Panc1 (cell line): ENCODE results near the gene TRMT61A. TPM values are rescaled to one million over a fixed set of nuclear protein-coding genes. Genes with fewer than 3 reads are reported as not detected.

ENCODE experiments used
- ATAC-seq: fragments of 200-7000 bp; cut with Tn5 transposase; 2 replicates; pipeline ENCODE4 v1.9.1; 2020; ENCODE audit warnings: mild to moderate bottlenecking, moderate library complexity
- BruUV-seq: library from RNA; stranded (reverse); fragments of 400-500 nt; replicated peaks from 2 replicates; lab custom pipeline; 2021; lab: Mats Ljungman, UMichigan
- CTCF ChIA-PET: fragments of 300-600 bp; sonication (Branson Sonifier 250); formaldehyde crosslinking; loops from one replicate; lab custom pipeline; 2022; ENCODE audit warnings: antibody characterized with exemption; lab: Charles Lee
- POLR2A ChIA-PET: fragments of 300-600 bp; sonication (Branson Sonifier 250); formaldehyde crosslinking; loops from one replicate; lab custom pipeline; 2022; ENCODE audit warnings: antibody characterized with exemption; lab: Charles Lee
- DNase-seq: peaks from one replicate; pipeline ENCODE4 v3.0.0-alpha.2; 2010; ENCODE audit warnings: low read depth, low spot score
- H3K27ac ChIP-seq: 2 replicates; pipeline ENCODE4 v1.5.1; 2011; ENCODE audit warnings: mild to moderate bottlenecking, low read length, inconsistent platforms
- H3K27me3 ChIP-seq: fragments of 200-500 bp; sonication (Bioruptor generic); 2 replicates; pipeline ENCODE4 v1.6.0; 2014; ENCODE audit warnings: low read length, inconsistent platforms; ENCODE audit not compliant: control insufficient read depth, insufficient read depth
- H3K36me3 ChIP-seq: fragments of 200-500 bp; sonication (Bioruptor generic); 2 replicates; pipeline ENCODE4 v1.5.1; 2014; ENCODE audit warnings: inconsistent platforms, mild to moderate bottlenecking, low read length, moderate library complexity; ENCODE audit not compliant: control insufficient read depth, insufficient read depth
- H3K4me1 ChIP-seq: 2 replicates; pipeline ENCODE4 v1.5.1; 2011; ENCODE audit warnings: inconsistent platforms, mild to moderate bottlenecking, low read length, moderate library complexity; ENCODE audit not compliant: control insufficient read depth, insufficient read depth
- H3K4me3 ChIP-seq, 2 experiments: 2 replicates each; pipeline ENCODE4 v1.5.1; 2011 to 2012; ENCODE audit warnings: low read depth in 2 of 2, low read length in 2 of 2, mild to moderate bottlenecking in 2 of 2, inconsistent platforms in 1 of 2, moderate library complexity in 1 of 2
- H3K9me3 ChIP-seq: fragments of 200-500 bp; sonication (Bioruptor generic); 2 replicates; pipeline ENCODE4 v1.5.1; 2014; ENCODE audit warnings: low read depth, mild to moderate bottlenecking, inconsistent platforms, low read length, moderate library complexity; ENCODE audit not compliant: control insufficient read depth, insufficient read depth
- CTCF ChIP-seq: fragments of 450-650 bp; IDR thresholded peaks from 2 replicates; pipeline ENCODE4 v1.5.1; 2017; ENCODE audit warnings: mild to moderate bottlenecking
- POLR2AphosphoS5 ChIP-seq: IDR thresholded peaks from 2 replicates; pipeline ENCODE4 v1.6.1; 2012; ENCODE audit warnings: mild to moderate bottlenecking, low read depth, low read length, moderate library complexity
- REST ChIP-seq, 2 experiments: IDR thresholded peaks; 2 replicates each; pipeline ENCODE4 v1.6.1; 2011 to 2012; ENCODE audit warnings: low read depth in 2 of 2, control low read depth in 1 of 2, low read length in 1 of 2, mild to moderate bottlenecking in 1 of 2, moderate library complexity in 1 of 2; ENCODE audit not compliant: insufficient read depth in 1 of 2
- SIN3A ChIP-seq: IDR thresholded peaks from 2 replicates; pipeline ENCODE4 v1.6.1; 2012; ENCODE audit warnings: low read depth, mild to moderate bottlenecking, low read length, moderate library complexity, borderline replicate concordance; ENCODE audit not compliant: insufficient read depth
- TCF7L2 ChIP-seq: IDR thresholded peaks from 2 replicates; pipeline ENCODE4 v1.6.1; 2011; ENCODE audit warnings: mild to moderate bottlenecking, low read depth, low read length, inconsistent platforms
- in situ Hi-C: cut with HindIII; loops from 2 replicates; pipeline ENCODE4 v1.10.0; 2016; ENCODE audit warnings: low sequenced_read_pairs, low pct_unique_long_range_greater_than_20kb
- intact Hi-C: fragments of 100-400 bp; cut with micrococcal nuclease; formaldehyde crosslinking; loops from one replicate; pipeline ENCODE4 v1.10.0; 2022; ENCODE audit not compliant: unreplicated experiment
- total RNA-seq: library from RNA; stranded (reverse); gene quantifications from one replicate; pipeline ENCODE4 v1.2.1, GENCODE V29; 2021; ENCODE audit not compliant: unreplicated experiment

Gene TRMT61A
- total RNA-seq, 1 experiment from 2014 or later, result 22.9 TPM

- ChIA-PET POLR2A (no interaction called here), CTCF (no interaction called here)
- intact Hi-C loops (no loop called here), in situ Hi-C loops (no loop called here)
- no peak for DNase-seq
- no peaks in the 10 kb centered on the region for H3K9me3 ChIP-seq
- TF ChIP-seq POLR2AphosphoS5, result no peak
- TF ChIP-seq TCF7L2, result no peak
- no peak for TF ChIP-seq SIN3A
- no peak for TF ChIP-seq REST (IDR thresholded peaks at IDR 0.05; ENCODE audit: insufficient read depth in 1 of 2, low read depth in 2 of 2, low read length in 1 of 2)
- no peak for TF ChIP-seq CTCF
- ATAC-seq, result no peak
- H3K4me3 ChIP-seq, result no peak overlapping the region
- H3K27me3 ChIP-seq, result no peaks in the 10 kb centered on the region
- no TSS peak for BruUV-seq
- H3K27ac ChIP-seq, result 0 out of 2 replicates have a peak overlapping the region, but pooled peaks have one; percentile 12
- no peaks in the 10 kb centered on the region; the same call in 1 of the 2 replicates for H3K36me3 ChIP-seq
- H3K4me1 ChIP-seq, result peaks cover 36% of the 10 kb centered on the region
These were observed 12.4 kb upstream of the TRMT61A start for GRCh38 chr14:103516426-103517173.

GRCh38 chr14:103517174-103517566 lies 11.8 kb upstream of the TRMT61A start:
- TF ChIP-seq CTCF (no peak), SIN3A (no peak), POLR2AphosphoS5 (no peak)
- POLR2A ChIA-PET, result no interaction called here
- Histone ChIP-seq H3K4me3 (no peak overlapping the region), H3K27me3 (no peaks in the 10 kb centered on the region), H3K27ac (no peak overlapping the region; the same call in 1 of the 2 replicates), H3K4me1 (peaks cover 36% of the 10 kb centered on the region), H3K9me3 (no peaks in the 10 kb centered on the region), H3K36me3 (no peaks in the 10 kb centered on the region; the same call in 1 of the 2 replicates)
- no TSS peak for BruUV-seq
- intact Hi-C loops (no loop called here), in situ Hi-C loops (no loop called here)
- CTCF ChIA-PET, result no interaction called here
- DNase-seq (no peak), ATAC-seq (no peak)
